Spleen (tissue), 13 donors: ENCODE data around the gene LCE1B. TPM values are rescaled to one million over a fixed set of nuclear protein-coding genes. Genes with fewer than 3 reads are reported as not detected.

Experiments
- DNase-seq: peaks from one replicate; pipeline ENCODE4 v3.0.0-alpha.2; 2020
- H3K27ac ChIP-seq, 8 donors: fragments of 200-600 bp; sonication (generic) in 7 of 8; 1 replicate in 4 of 8; 2 replicates in 4 of 8; pipeline versions ENCODE4 v1.5.0 to v1.8.0; 2016 to 2021; ENCODE audit warnings: inconsistent platforms in 4 of 8, mild to moderate bottlenecking in 4 of 8, moderate library complexity in 1 of 8
- H3K27me3 ChIP-seq, 7 donors: fragments of 200-600 bp; sonication (generic) in 6 of 7; replicated peaks in 1 of 7; 1 replicate in 4 of 7; 2 replicates in 3 of 7; pipeline versions ENCODE4 v1.5.0 to v1.8.0; 2016 to 2021; ENCODE audit warnings: inconsistent platforms in 3 of 7, mild to moderate bottlenecking in 1 of 7
- H3K36me3 ChIP-seq, 6 donors: fragments of 200-600 bp; sonication (generic) in 5 of 6; 1 replicate in 4 of 6; 2 replicates in 2 of 6; pipeline versions ENCODE4 v1.5.0 to v1.8.0; 2016 to 2021; ENCODE audit warnings: inconsistent platforms in 2 of 6
- H3K4me1 ChIP-seq, 6 donors: fragments of 200-600 bp; sonication (generic) in 5 of 6; 1 replicate in 3 of 6; 2 replicates in 3 of 6; pipeline versions ENCODE4 v1.5.0 to v1.8.0; 2016 to 2021; ENCODE audit warnings: inconsistent platforms in 3 of 6
- H3K4me3 ChIP-seq, 8 donors: fragments of 200-600 bp; sonication (generic) in 7 of 8; 1 replicate in 4 of 8; 2 replicates in 4 of 8; pipeline versions ENCODE4 v1.5.0 to v1.8.0; 2016 to 2021; ENCODE audit warnings: inconsistent platforms in 4 of 8, mild to moderate bottlenecking in 4 of 8, moderate library complexity in 2 of 8
- H3K9me3 ChIP-seq, 8 donors: fragments of 200-600 bp; sonication (generic) in 7 of 8; 1 replicate in 4 of 8; 2 replicates in 4 of 8; pipeline versions ENCODE4 v1.5.0 to v1.8.0; 2016 to 2021; ENCODE audit warnings: inconsistent platforms in 4 of 8
- CTCF ChIP-seq, 11 experiments: fragments of 200-600 bp in 7 of 11; fragments of 450-650 bp in 4 of 11; sonication (generic) in 4 of 11; IDR thresholded peaks in 8 of 11; conservative IDR thresholded peaks in 3 of 11; 1 replicate in 7 of 11; 2 replicates in 4 of 11; pipeline versions ENCODE4 v1.4.0 to v1.8.0; 2016 to 2021; ENCODE audit warnings: antibody characterized with exemption in 11 of 11, inconsistent platforms in 4 of 11, mild to moderate bottlenecking in 1 of 11
- POLR2A ChIP-seq, 3 donors: fragments of 450-650 bp; IDR thresholded peaks; one replicate each; pipeline ENCODE4 v1.5.1; 2017; ENCODE audit warnings: antibody characterized with exemption in 3 of 3, mild to moderate bottlenecking in 1 of 3
- POLR2AphosphoS5 ChIP-seq, 3 donors: sonication (generic); formaldehyde crosslinking; IDR thresholded peaks; one replicate each; pipeline ENCODE4 v1.5.1; 2017; ENCODE audit warnings: antibody characterized with exemption in 3 of 3
- WGBS, 5 donors: extraction: QIAGEN DNeasy Blood & Tissue Kit in 3 of 5; methylation state at CpG; one replicate each; pipeline versions ENCODE4 v1.1.5 to v1.1.7; 2013 to 2018; 5-methylcytosine and 5-hydroxymethylcytosine counted together
- intact Hi-C: fragments of 100-400 bp; cut with DNase I; formaldehyde crosslinking; loops from one replicate; pipeline ENCODE4 v1.15.0; 2023; ENCODE audit warnings: low total_unique reads
- long read RNA-seq, 2 donors: transcript quantifications; one replicate each; lab custom pipeline, GENCODE V29; 2026
- polyA plus RNA-seq, 3 donors: library from polyadenylated mRNA; stranded (reverse); fragments of 200-250 nt; gene quantifications; one replicate each; pipeline ENCODE4 v1.2.1, GENCODE V29; 2013
- total RNA-seq, 7 donors: library from RNA; depleted of rRNA in 3 of 7; stranded (reverse); fragments of >200 nt in 3 of 7; fragmentation: NEBNext Ultra II Directional in 4 of 7; extraction: Animal tissue kit (Norgen Biotek cat#: 25700) in 4 of 7; gene quantifications; one replicate each; pipeline versions ENCODE4 v1.1.0 to v1.2.1, GENCODE V29; 2016 to 2021
- donor health status: healthy with polysubstance abuse.
- donor health status: DM: no; HTN: no; CAD: no; lungs with moderate emphysema.
- donor health status: DM: no; HTN: no; CAD: no.
- donor health status: Bipolar disorder and iron deficiency.
- donor health status: healthy.
- donor health status: DM: no; HTN: no; CAD: no.
- donor health status: DM: yes; HTN: yes; CAD: no.

Gene LCE1B
- not detected for total RNA-seq
- not detected for polyA plus RNA-seq
- long read RNA-seq, donor 1 = 0 reads
- long read RNA-seq, donor 2 = 0 reads

- Histone ChIP-seq H3K36me3 (no peaks in the 10 kb centered on the region), H3K9me3 (peaks cover 0 to 7% (median 0%) of the 10 kb centered on the region in 8 donors), H3K27ac (no peak within 1 kb of the TSS), H3K4me3 (no peak within 1 kb of the TSS), H3K4me1 (no peaks in the 10 kb centered on the region), H3K27me3 (peaks cover 0 to 19% (median 0%) of the 10 kb centered on the region in 7 donors)
- TF ChIP-seq CTCF (IDR thresholded peaks at IDR 0.05 in 8 of 11, conservative IDR thresholded peaks at IDR 0.05 in 3 of 11) = no peak
- TF ChIP-seq POLR2AphosphoS5 (IDR thresholded peaks at IDR 0.05) = no peak
- no peak for TF ChIP-seq POLR2A (IDR thresholded peaks at IDR 0.05)
- WGBS, 5 donors = 67 to 93% (median 88%) methylated on average over 2 of the region's 2 CpGs
- DNase-seq = no peak
- intact Hi-C loops = no loop called here
Measured at GRCh38 chr1:152811671-152812070, at the start of gene LCE1B. Gene LCE1B (plus strand): TSS chr1:152811971. CDS start chr1:152812447, 476 bp downstream.

- Histone ChIP-seq H3K9me3 (no peaks in the 10 kb centered on the region), H3K27ac (no peak overlapping the region), H3K27me3 (peaks cover 0 to 11% (median 0%) of the 10 kb centered on the region in 7 donors), H3K36me3 (no peaks in the 10 kb centered on the region), H3K4me3 (no peak overlapping the region), H3K4me1 (no peaks in the 10 kb centered on the region)
- intact Hi-C loops = no loop called here
- DNase-seq = no peak
- whole genome bisulfite sequencing, 5 donors = 38 to 66% (median 54%) methylated on average over 8 of the region's 8 CpGs
- no peak for TF ChIP-seq POLR2A (IDR thresholded peaks at IDR 0.05)
- TF ChIP-seq POLR2AphosphoS5 (IDR thresholded peaks at IDR 0.05) = no peak
- no peak for TF ChIP-seq CTCF (IDR thresholded peaks at IDR 0.05 in 8 of 11, conservative IDR thresholded peaks at IDR 0.05 in 3 of 11)
Measured at GRCh38 chr1:152768847-152769533, 42.8 kb upstream of the LCE1B start.

- Histone ChIP-seq H3K4me3 (no peak overlapping the region), H3K4me1 (no peaks in the 10 kb centered on the region), H3K9me3 (no peaks in the 10 kb centered on the region), H3K27ac (no peak overlapping the region), H3K36me3 (no peaks in the 10 kb centered on the region), H3K27me3 (peaks cover 0 to 14% (median 0%) of the 10 kb centered on the region in 7 donors)
- no peak for TF ChIP-seq POLR2AphosphoS5 (IDR thresholded peaks at IDR 0.05)
- no peak for TF ChIP-seq CTCF (IDR thresholded peaks at IDR 0.05 in 8 of 11, conservative IDR thresholded peaks at IDR 0.05 in 3 of 11)
- TF ChIP-seq POLR2A (IDR thresholded peaks at IDR 0.05) = no peak
- intact Hi-C loops = no loop called here
- WGBS, 5 donors = 59 to 89% (median 75%) methylated on average over 1 of the region's 1 CpG
- no peak for DNase-seq
Measured at GRCh38 chr1:152770411-152770810, 41.4 kb upstream of the LCE1B start.

- no peak within 1 kb of the TSS for H3K4me3 ChIP-seq
- WGBS, 5 donors = 68 to 74% (median 71%) methylated on average over 6 of the region's 6 CpGs
- no peak within 1 kb of the TSS for H3K27ac ChIP-seq
- intact Hi-C loops = no loop called here
- TF ChIP-seq POLR2AphosphoS5 (IDR thresholded peaks at IDR 0.05) = no peak
- no peak for TF ChIP-seq POLR2A (IDR thresholded peaks at IDR 0.05)
- TF ChIP-seq CTCF (IDR thresholded peaks at IDR 0.05 in 8 of 11, conservative IDR thresholded peaks at IDR 0.05 in 3 of 11) = no peak
- no peaks in the 10 kb centered on the region for H3K9me3 ChIP-seq
- H3K27me3 ChIP-seq = peaks cover 0 to 22% (median 0%) of the 10 kb centered on the region in 7 donors
- DNase-seq = no peak
- H3K36me3 ChIP-seq = no peaks in the 10 kb centered on the region
- no peaks in the 10 kb centered on the region for H3K4me1 ChIP-seq
Measured at GRCh38 chr1:152774875-152775274, 36.9 kb upstream of the LCE1B start, which contains the start of gene LCE1F. Gene LCE1F (plus strand): TSS chr1:152775140. CDS start chr1:152776372, 1,232 bp downstream.
